ENCODE measurements around the gene RNF187. TPM values are rescaled to one million over a fixed set of nuclear protein-coding genes. Genes with fewer than 3 reads are reported as not detected.
A peak's percentile ranks its signal among the peaks of the same experiment; 100 is the strongest.

Gene RNF187
- total and polyA plus RNA-seq, 10 of the 15 experiments (the other 5 are each of a cell fraction or from before 2014, with no cell fraction given): 2.6 to 116 (median 29.5) TPM

DNA sequence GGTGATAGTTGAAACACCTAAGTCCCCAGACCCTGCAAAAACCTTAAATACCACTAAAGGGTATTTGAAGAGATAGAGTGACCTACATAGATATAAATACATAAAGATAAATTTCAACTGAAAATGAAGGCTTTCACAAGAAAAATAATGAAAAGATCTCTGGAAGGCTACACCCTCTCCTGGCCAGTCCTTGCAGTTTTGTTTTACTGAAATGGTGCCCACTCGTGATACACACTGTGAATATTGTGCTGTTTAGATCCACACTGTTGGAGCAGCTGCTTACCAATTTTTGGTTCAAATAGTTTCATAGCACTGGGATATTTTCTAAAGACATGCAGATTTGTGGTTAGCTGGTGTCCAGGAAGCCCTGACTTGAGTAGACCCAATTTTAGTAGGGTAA is 31.5 kb upstream of the RNF187 start:
- H3K27ac ChIP-seq (ENCODE audit: control insufficient read depth, insufficient read depth): no peak overlapping the region
- intact Hi-C loops (cut with micrococcal nuclease; ENCODE audit: unreplicated experiment): loop anchor here (2.0 to 5.0 kb wide), 3 partner anchors 31 to 323 kb away; partner anchors contain the start of genes RNF187 and TRIM11
- SMC1A ChIA-PET (ENCODE audit: uncharacterized antibody, unreplicated experiment): no interaction called here
- H4K20me1 ChIP-seq (ENCODE audit: control insufficient read depth, insufficient read depth): no peaks in the 10 kb centered on the region
- 0 out of 2 replicates have a peak overlapping the region, but pooled peaks have one; percentile 30 for H3K4me2 ChIP-seq (ENCODE audit: control insufficient read depth, insufficient read depth)
- no TSS peak for BruUV-seq (replicated peaks)
- ATAC-seq (no peak), FAIRE-seq (no peak), DNase-seq (ENCODE audit: low read depth, low spot score) (no peak)
- no peaks in the 10 kb centered on the region for H3K27me3 ChIP-seq (replicated peaks in 1 of 2; ENCODE audit: control insufficient read depth in 2 of 2, insufficient read depth in 2 of 2, low read length in 1 of 2)
- CTCF ChIA-PET: interaction anchor here (1.2 to 1.4 kb wide), 2 partner anchors 45 to 289 kb away, joined by 3 to 4 read pairs; no protein-coding TSS in a partner anchor
- H3K79me2 ChIP-seq (ENCODE audit: control insufficient read depth, insufficient read depth, low read length): peaks cover 16% of the 10 kb centered on the region
- no peak overlapping the region for H3K4me3 ChIP-seq
- POLR2A ChIA-PET: no interaction called here
- in situ Hi-C loops (cut with MboI): no loop called here
- no peak overlapping the region for H3K9ac ChIP-seq (ENCODE audit: control insufficient read depth, insufficient read depth, low read length)
- no peaks in the 10 kb centered on the region for H3K36me3 ChIP-seq (ENCODE audit: control insufficient read depth in 2 of 2, insufficient read depth in 2 of 2, low read length in 1 of 2)
- H3K4me1 ChIP-seq (ENCODE audit: control insufficient read depth, insufficient read depth, low read length): no peaks in the 10 kb centered on the region
- 10% methylated on average over 1 of the region's 1 CpG for WGBS (ENCODE audit: insufficient coverage, insufficient replicate concordance, low lambda C conversion rate, missing lambda C conversion rate)
- H2AFZ ChIP-seq (ENCODE audit: control insufficient read depth, low read depth, low read length): no peak overlapping the region
- TF ChIP-seq ZNF384 (IDR thresholded peaks at IDR 0.05; ENCODE audit: borderline replicate concordance, low read depth, low read length) (no peak), JUND (IDR thresholded peaks at IDR 0.05; ENCODE audit: low read depth, low read length) (no peak), JUNB (IDR thresholded peaks at IDR 0.05) (no peak), TCF7 (IDR thresholded peaks at IDR 0.05; ENCODE audit: borderline replicate concordance) (no peak), CREM (IDR thresholded peaks at IDR 0.05; ENCODE audit: low read depth) (no peak), TCF3 (IDR thresholded peaks at IDR 0.05; ENCODE audit: borderline replicate concordance, insufficient read depth, low read depth, low read length) (no peak), ETV6 (conservative IDR thresholded peaks at IDR 0.05 in 1 of 2, IDR thresholded peaks at IDR 0.05 in 1 of 2; ENCODE audit: borderline replicate concordance in 1 of 2, low read depth in 1 of 2) (no peak), NFYB (IDR thresholded peaks at IDR 0.05; ENCODE audit: insufficient read depth, low read depth, low read length) (no peak), NFYA (IDR thresholded peaks at IDR 0.05; ENCODE audit: borderline replicate concordance, low read depth, low read length) (no peak), SPI1 (IDR thresholded peaks at IDR 0.05; ENCODE audit: borderline replicate concordance, insufficient read depth, low read depth, low read length) (no peak), MYC (IDR thresholded peaks at IDR 0.05; ENCODE audit: insufficient read depth, insufficient read length, insufficient replicate concordance, low read length, severe bottlenecking) (no peak), YY1 (IDR thresholded peaks at IDR 0.05; ENCODE audit: low read depth, low read length) (no peak), SMC3 (IDR thresholded peaks at IDR 0.05; ENCODE audit: borderline replicate concordance, low read length) (no peak), BMI1 (IDR thresholded peaks at IDR 0.05; ENCODE audit: borderline replicate concordance) (no peak), PAX5 (IDR thresholded peaks at IDR 0.05; ENCODE audit: borderline replicate concordance, low read depth, low read length) (no peak), CBFB (IDR thresholded peaks at IDR 0.05; ENCODE audit: low read depth) (no peak), YBX1 (IDR thresholded peaks at IDR 0.05) (no peak)
- TF ChIP-seq, protein P1, sequence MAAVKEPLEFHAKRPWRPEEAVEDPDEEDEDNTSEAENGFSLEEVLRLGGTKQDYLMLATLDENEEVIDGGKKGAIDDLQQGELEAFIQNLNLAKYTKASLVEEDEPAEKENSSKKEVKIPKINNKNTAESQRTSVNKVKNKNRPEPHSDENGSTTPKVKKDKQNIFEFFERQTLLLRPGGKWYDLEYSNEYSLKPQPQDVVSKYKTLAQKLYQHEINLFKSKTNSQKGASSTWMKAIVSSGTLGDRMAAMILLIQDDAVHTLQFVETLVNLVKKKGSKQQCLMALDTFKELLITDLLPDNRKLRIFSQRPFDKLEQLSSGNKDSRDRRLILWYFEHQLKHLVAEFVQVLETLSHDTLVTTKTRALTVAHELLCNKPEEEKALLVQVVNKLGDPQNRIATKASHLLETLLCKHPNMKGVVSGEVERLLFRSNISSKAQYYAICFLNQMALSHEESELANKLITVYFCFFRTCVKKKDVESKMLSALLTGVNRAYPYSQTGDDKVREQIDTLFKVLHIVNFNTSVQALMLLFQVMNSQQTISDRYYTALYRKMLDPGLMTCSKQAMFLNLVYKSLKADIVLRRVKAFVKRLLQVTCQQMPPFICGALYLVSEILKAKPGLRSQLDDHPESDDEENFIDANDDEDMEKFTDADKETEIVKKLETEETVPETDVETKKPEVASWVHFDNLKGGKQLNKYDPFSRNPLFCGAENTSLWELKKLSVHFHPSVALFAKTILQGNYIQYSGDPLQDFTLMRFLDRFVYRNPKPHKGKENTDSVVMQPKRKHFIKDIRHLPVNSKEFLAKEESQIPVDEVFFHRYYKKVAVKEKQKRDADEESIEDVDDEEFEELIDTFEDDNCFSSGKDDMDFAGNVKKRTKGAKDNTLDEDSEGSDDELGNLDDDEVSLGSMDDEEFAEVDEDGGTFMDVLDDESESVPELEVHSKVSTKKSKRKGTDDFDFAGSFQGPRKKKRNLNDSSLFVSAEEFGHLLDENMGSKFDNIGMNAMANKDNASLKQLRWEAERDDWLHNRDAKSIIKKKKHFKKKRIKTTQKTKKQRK (IDR thresholded peaks at IDR 0.05; ENCODE audit: low read depth, low read length): no peak
- TF ChIP-seq, protein P2, sequence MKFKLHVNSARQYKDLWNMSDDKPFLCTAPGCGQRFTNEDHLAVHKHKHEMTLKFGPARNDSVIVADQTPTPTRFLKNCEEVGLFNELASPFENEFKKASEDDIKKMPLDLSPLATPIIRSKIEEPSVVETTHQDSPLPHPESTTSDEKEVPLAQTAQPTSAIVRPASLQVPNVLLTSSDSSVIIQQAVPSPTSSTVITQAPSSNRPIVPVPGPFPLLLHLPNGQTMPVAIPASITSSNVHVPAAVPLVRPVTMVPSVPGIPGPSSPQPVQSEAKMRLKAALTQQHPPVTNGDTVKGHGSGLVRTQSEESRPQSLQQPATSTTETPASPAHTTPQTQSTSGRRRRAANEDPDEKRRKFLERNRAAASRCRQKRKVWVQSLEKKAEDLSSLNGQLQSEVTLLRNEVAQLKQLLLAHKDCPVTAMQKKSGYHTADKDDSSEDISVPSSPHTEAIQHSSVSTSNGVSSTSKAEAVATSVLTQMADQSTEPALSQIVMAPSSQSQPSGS (IDR thresholded peaks at IDR 0.05; ENCODE audit: low read length): no peak
- TF ChIP-seq, protein P3, sequence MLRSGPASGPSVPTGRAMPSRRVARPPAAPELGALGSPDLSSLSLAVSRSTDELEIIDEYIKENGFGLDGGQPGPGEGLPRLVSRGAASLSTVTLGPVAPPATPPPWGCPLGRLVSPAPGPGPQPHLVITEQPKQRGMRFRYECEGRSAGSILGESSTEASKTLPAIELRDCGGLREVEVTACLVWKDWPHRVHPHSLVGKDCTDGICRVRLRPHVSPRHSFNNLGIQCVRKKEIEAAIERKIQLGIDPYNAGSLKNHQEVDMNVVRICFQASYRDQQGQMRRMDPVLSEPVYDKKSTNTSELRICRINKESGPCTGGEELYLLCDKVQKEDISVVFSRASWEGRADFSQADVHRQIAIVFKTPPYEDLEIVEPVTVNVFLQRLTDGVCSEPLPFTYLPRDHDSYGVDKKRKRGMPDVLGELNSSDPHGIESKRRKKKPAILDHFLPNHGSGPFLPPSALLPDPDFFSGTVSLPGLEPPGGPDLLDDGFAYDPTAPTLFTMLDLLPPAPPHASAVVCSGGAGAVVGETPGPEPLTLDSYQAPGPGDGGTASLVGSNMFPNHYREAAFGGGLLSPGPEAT (IDR thresholded peaks at IDR 0.05; ENCODE audit: low read depth): no peak
- RAD21 ChIA-PET (ENCODE audit: unreplicated experiment): no interaction called here
- H3K9me3 ChIP-seq (replicated peaks; ENCODE audit: control insufficient read depth, insufficient read depth, low read length): no peaks in the 10 kb centered on the region
